ENCODE measurements around the gene RAB35. TPM values are rescaled to one million over a fixed set of nuclear protein-coding genes. Genes with fewer than 3 reads are reported as not detected.
A peak's percentile ranks its signal among the peaks of the same experiment; 100 is the strongest.

RAB35 gene
- total and polyA plus RNA-seq, 7 donors = 17.5 to 43.0 (median 24.6) TPM

- Histone ChIP-seq H3K27ac (no peak overlapping the region), H3K27me3 (no peaks in the 10 kb centered on the region)
- DNase-seq = no peak
These were observed 25.0 kb downstream of the RAB35 start for GRCh38 chr12:120091371-120092090.

GRCh38 chr12:120090626-120091295 is 25.8 kb downstream of the RAB35 start:
- 88 to 90% methylated on average over 19 of the region's 19 CpGs for WGBS, 2 donors
- Histone ChIP-seq H3K9me3 (no peaks in the 10 kb centered on the region), H3K4me1 (peaks cover 0 to 36% (median 27%) of the 10 kb centered on the region in 4 donors), H3K27ac (no peak overlapping the region), H3K36me3 (peaks cover 0 to 14% (median 3%) of the 10 kb centered on the region in 4 donors), H3K4me3 (no peak overlapping the region), H3K27me3 (no peaks in the 10 kb centered on the region)
- no peak for TF ChIP-seq CTCF (IDR thresholded peaks at IDR 0.05)
- no peak for TF ChIP-seq POLR2A (IDR thresholded peaks at IDR 0.05)
- DNase-seq = no peak
- intact Hi-C loops (cut with DNase I) = no loop called here

More at GRCh38 chr12:120091371-120092090, 25.0 kb downstream of the RAB35 start:
- H3K36me3 ChIP-seq = peaks cover under 1 to 21% (median 9%) of the 10 kb centered on the region in 4 donors
- TF ChIP-seq POLR2AphosphoS5 (IDR thresholded peaks at IDR 0.05) (peak in 3 of 4 donors; percentile 25 to 61 (median 58)), POLR2A (IDR thresholded peaks at IDR 0.05) (no peak)
- H3K4me1 ChIP-seq = peaks cover 0 to 31% (median 24%) of the 10 kb centered on the region in 4 donors
- 76 to 88% methylated on average over 12 of the region's 12 CpGs for WGBS, 2 donors
- H3K9me3 ChIP-seq = no peaks in the 10 kb centered on the region
- intact Hi-C loops (cut with DNase I) = no loop called here
- H3K4me3 ChIP-seq = no peak overlapping the region

GRCh38 chr12:120090206-120090605 is 26.3 kb downstream of the RAB35 start:
- intact Hi-C loops (cut with DNase I) = no loop called here
- 90 to 92% methylated on average over 3 of the region's 3 CpGs for WGBS, 2 donors

GRCh38 chr12:120089796-120090195 is 26.8 kb downstream of the RAB35 start:
- Histone ChIP-seq H3K4me3 (no peak overlapping the region), H3K4me1 (peaks cover 0 to 29% (median 23%) of the 10 kb centered on the region in 4 donors), H3K27me3 (no peaks in the 10 kb centered on the region), H3K9me3 (no peaks in the 10 kb centered on the region), H3K36me3 (peaks cover 0 to 10% (median 2%) of the 10 kb centered on the region in 4 donors), H3K27ac (no peak overlapping the region)
- DNase-seq = no peak
- intact Hi-C loops (cut with DNase I) = no loop called here
- WGBS, 2 donors = 90 to 93% methylated on average over 2 of the region's 2 CpGs
- TF ChIP-seq POLR2A (IDR thresholded peaks at IDR 0.05) (no peak), CTCF (IDR thresholded peaks at IDR 0.05) (no peak), POLR2AphosphoS5 (IDR thresholded peaks at IDR 0.05) (no peak), EP300 (IDR thresholded peaks at IDR 0.05) (no peak)

More at GRCh38 chr12:120090206-120090605, 26.3 kb downstream of the RAB35 start:
- Histone ChIP-seq H3K27me3 (no peaks in the 10 kb centered on the region), H3K36me3 (peaks cover 0 to 10% (median 3%) of the 10 kb centered on the region in 4 donors), H3K4me1 (peaks cover 0 to 33% (median 25%) of the 10 kb centered on the region in 4 donors), H3K4me3 (no peak overlapping the region), H3K27ac (no peak overlapping the region), H3K9me3 (no peaks in the 10 kb centered on the region)
- TF ChIP-seq POLR2AphosphoS5 (IDR thresholded peaks at IDR 0.05) (no peak), CTCF (IDR thresholded peaks at IDR 0.05) (no peak), POLR2A (IDR thresholded peaks at IDR 0.05) (no peak)
- DNase-seq = no peak

- intact Hi-C loops (cut with DNase I) = no loop called here
- TF ChIP-seq CTCF (IDR thresholded peaks at IDR 0.05) (no peak), POLR2A (IDR thresholded peaks at IDR 0.05) (no peak), POLR2AphosphoS5 (IDR thresholded peaks at IDR 0.05) (no peak), EP300 (IDR thresholded peaks at IDR 0.05) (no peak)
- Histone ChIP-seq H3K4me1 (peaks cover 0 to 22% (median 17%) of the 10 kb centered on the region in 4 donors), H3K27ac (no peak overlapping the region), H3K9me3 (no peaks in the 10 kb centered on the region), H3K4me3 (no peak overlapping the region), H3K36me3 (peaks cover 0 to 3% (median 0%) of the 10 kb centered on the region in 4 donors), H3K27me3 (no peaks in the 10 kb centered on the region)
- WGBS, 2 donors = 31 to 40% methylated on average over 8 of the region's 8 CpGs
- no peak for DNase-seq
These were observed 27.4 kb downstream of the RAB35 start for GRCh38 chr12:120089105-120089504.

Data from sigmoid colon (tissue), 7 donors.